Aorta (tissue), 5 donors: Measurements from ENCODE around the gene S100A2. TPM values are rescaled to one million over a fixed set of nuclear protein-coding genes. Genes with fewer than 3 reads are reported as not detected.

Source experiments
- ATAC-seq: fragments of 200-7000 bp; cut with Tn5 transposase; one replicate; pipeline ENCODE4 v1.9.1; 2022; ENCODE audit warnings: moderate library complexity; ENCODE audit not compliant: low FRiP score
- DNase-seq, 2 donors: peaks; one replicate each; pipeline ENCODE4 v3.0.0-alpha.2; 2020
- H3K27ac ChIP-seq, 2 donors: one replicate each; pipeline ENCODE4 v1.5.1; 2013; ENCODE audit warnings: low read length in 2 of 2, mild to moderate bottlenecking in 2 of 2, moderate library complexity in 2 of 2, control low read depth in 1 of 2, inconsistent platforms in 1 of 2, low read depth in 1 of 2
- H3K27me3 ChIP-seq, 2 donors: one replicate each; pipeline ENCODE4 v1.6.1; 2013; ENCODE audit warnings: control low read depth in 1 of 2, low read length in 1 of 2, mild to moderate bottlenecking in 1 of 2, moderate library complexity in 1 of 2; ENCODE audit not compliant: insufficient read depth in 2 of 2, control insufficient read depth in 1 of 2
- H3K36me3 ChIP-seq, 2 donors: one replicate each; pipeline ENCODE4 v1.6.1; 2013; ENCODE audit warnings: control low read depth in 1 of 2, low read length in 1 of 2, mild to moderate bottlenecking in 1 of 2; ENCODE audit not compliant: insufficient read depth in 2 of 2, control insufficient read depth in 1 of 2
- H3K4me1 ChIP-seq, 2 donors: one replicate each; pipeline ENCODE4 v1.6.1; 2013; ENCODE audit warnings: low read length in 2 of 2, control low read depth in 1 of 2, mild to moderate bottlenecking in 1 of 2, moderate library complexity in 1 of 2; ENCODE audit not compliant: insufficient read depth in 2 of 2, control insufficient read depth in 1 of 2
- H3K4me3 ChIP-seq, 2 donors: one replicate each; pipeline ENCODE4 v1.5.1; 2013; ENCODE audit warnings: low read length in 2 of 2, control low read depth in 1 of 2, mild to moderate bottlenecking in 1 of 2
- H3K9me3 ChIP-seq: one replicate; pipeline ENCODE4 v1.6.1; 2013; ENCODE audit warnings: mild to moderate bottlenecking, low read length; ENCODE audit not compliant: control insufficient read depth
- WGBS, 2 donors: extraction: QIAGEN DNeasy Blood & Tissue Kit; methylation state at CpG; one replicate each; pipeline ENCODE4 v1.1.7; 2013; 5-methylcytosine and 5-hydroxymethylcytosine counted together
- intact Hi-C, 2 donors: fragments of 100-400 bp; cut with DNase I; formaldehyde crosslinking; loops; one replicate each; pipeline versions ENCODE4 v1.14.2 to v1.15.0; 2022
- polyA plus RNA-seq, 2 donors: library from polyadenylated mRNA; stranded (reverse); fragments of 200-250 nt; gene quantifications; one replicate each; pipeline ENCODE4 v1.2.3, GENCODE V29; 2013
- total RNA-seq, 2 donors: library from RNA; stranded (reverse); fragmentation: NEBNext Ultra II Directional; extraction: Animal tissue kit (Norgen Biotek cat#: 25700); gene quantifications; one replicate each; pipeline ENCODE4 v1.2.1, GENCODE V29; 2021
- donor health status: healthy with polysubstance abuse.
- donor health status: Bipolar disorder and iron deficiency.
- donor health status: DM: no; HTN: no; CAD: no.
- donor health status: DM: no; HTN: no; CAD: no.
- donor health status: DM: yes; HTN: yes; CAD: no.

Gene S100A2
- total and polyA plus RNA-seq, 4 donors: 1.8 to 6.4 (median 2.0) TPM

DNA sequence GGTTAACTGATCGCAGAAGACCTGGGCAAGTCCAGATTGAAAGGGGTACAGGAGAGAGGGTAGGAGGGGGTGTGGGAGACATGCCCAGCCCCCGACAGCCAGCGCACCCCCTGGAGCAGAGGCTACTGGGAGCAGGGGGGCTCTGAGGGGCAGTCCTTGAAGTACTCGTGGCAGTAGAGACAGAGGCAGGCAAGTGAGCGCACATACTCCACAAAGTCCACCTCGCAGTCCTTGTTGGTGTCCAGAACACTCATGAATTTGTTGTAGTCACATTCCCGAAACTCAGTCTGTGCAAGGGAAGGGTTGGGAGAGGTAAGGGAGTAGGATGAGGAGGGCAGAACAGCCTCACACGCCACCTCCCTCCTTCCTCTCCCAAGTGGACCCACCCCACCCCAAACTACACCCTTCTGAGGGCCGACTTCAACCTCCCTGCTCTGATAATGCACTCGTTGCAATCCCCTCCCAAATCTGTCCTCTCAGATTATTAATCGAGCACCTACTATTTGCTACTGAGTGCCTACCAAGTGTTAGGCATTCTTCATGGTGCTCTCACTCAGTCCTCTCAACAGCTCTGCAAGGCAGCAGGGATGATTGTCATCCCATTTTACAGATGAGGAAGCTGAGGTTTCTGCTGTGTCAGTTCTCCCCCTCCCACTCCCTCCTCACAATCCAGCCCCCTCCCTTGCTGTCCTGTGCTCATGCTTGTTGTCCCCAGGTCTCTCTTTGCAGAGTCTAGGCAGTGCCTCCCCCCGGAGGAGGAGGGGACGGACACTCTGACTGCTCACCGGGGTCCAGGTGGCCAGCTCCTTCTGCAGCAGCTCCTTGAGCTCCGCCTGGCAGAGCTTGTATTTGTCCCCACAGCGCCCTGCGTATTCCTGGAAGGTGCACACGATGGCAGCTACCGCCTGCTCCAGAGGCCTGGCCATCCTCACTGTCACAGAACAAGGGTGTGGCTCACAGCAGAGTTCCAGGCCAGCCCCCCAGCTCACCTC, 17.8 kb downstream of the S100A2 start:
- Histone ChIP-seq H3K4me3 (no peak overlapping the region), H3K27ac (no peak overlapping the region), H3K27me3 (no peaks in the 10 kb centered on the region), H3K4me1 (no peaks in the 10 kb centered on the region), H3K9me3 (no peaks in the 10 kb centered on the region), H3K36me3 (peaks cover 0 to 4% of the 10 kb centered on the region in 2 donors)
- 71 to 79% methylated on average over 19 of the region's 19 CpGs for WGBS, 2 donors
- no peak for ATAC-seq
- peak in 1 of 2 donors; percentile 41 for DNase-seq
- intact Hi-C loops: loop anchor here in 1 of 2 donors (2.0 kb wide), 1 partner anchor 13 kb away; the partner anchor contains the start of gene S100A6

GRCh38 chr1:153546796-153547559, 18.7 kb downstream of the S100A2 start:
- Histone ChIP-seq H3K4me3 (no peak overlapping the region), H3K27ac (peak overlapping the region; percentile 11 to 14), H3K27me3 (no peaks in the 10 kb centered on the region), H3K9me3 (no peaks in the 10 kb centered on the region), H3K36me3 (peaks cover 0 to 4% of the 10 kb centered on the region in 2 donors), H3K4me1 (no peaks in the 10 kb centered on the region)
- DNase-seq: peak in 1 of 2 donors; percentile 41
- intact Hi-C loops: no loop called here
- WGBS, 2 donors: 52 to 53% methylated on average over 14 of the region's 14 CpGs
- ATAC-seq: no peak

DNA sequence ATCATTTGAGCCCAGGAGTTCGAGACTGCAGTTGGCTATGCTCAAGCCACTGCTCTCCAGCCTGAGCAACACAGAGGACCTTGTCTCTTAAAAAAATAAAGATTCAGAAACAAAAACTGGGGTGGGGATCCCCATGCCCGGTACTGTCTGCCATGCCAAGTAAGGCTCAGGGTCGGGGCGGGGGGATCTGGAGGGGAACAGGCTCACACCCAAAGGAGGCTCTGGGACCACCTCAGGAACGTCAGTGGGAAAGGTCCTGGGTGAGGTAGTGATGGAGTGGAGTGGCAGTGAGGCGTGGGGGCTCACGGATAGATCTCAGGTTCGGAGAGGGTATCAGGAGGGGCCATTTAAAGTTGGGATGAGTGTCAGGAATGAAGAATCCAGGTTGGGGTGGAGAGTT, 19.3 kb downstream of the S100A2 start:
- Histone ChIP-seq H3K9me3 (no peaks in the 10 kb centered on the region), H3K4me3 (no peak overlapping the region), H3K4me1 (no peaks in the 10 kb centered on the region), H3K27me3 (no peaks in the 10 kb centered on the region), H3K36me3 (peaks cover 0 to 4% of the 10 kb centered on the region in 2 donors), H3K27ac (peak overlapping the region; percentile 14 to 77)
- intact Hi-C loops: no loop called here
- DNase-seq: peak in 1 of 2 donors; percentile 36
- ATAC-seq: no peak
- 71 to 80% methylated on average over 8 of the region's 8 CpGs for WGBS, 2 donors

DNA sequence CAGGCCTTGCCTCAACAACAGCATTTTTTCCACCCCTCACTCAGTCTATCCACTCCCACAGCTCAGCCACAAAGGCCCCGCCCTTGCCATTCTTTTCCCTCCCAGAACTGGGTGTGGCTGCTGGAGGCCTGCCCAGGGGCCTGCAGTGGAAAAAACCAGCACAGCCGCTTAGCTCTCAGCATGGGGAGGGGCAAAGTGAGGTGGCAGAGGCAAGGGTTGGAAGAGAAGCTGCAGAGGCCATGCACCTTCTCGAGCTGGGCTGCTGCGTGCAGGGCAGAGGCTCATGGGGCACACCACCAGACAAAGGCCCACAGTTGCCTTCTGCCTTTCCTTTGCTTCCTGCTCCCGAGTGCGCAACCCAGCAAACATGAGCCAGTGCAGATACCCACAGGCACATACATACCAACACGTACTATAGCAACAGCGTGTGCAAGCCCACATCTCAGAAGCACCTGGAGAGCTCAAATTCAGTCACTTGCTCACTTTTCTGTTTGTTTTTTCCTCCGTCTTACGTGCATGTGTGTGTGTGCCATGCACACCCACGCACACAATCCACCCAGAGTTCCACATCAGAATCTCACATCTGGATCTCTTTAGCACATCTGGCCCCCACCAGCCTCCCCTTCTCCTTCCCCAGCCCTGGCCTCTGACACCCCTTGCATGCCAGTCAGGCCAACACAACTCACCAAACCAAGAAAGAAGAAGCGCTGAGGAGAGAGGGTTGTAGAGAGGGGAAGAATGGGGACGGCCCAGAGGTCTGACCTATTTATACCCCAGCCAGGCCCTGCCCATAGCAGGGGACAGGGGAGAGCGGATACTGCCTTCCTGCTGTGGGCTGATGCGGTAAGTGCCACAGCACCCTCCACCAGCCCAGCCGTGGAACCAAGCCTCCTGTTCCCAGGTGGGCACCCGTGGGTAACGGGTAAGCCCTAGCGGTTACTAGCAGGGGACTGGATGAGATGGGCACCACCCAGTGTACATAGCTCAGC, 20.3 kb downstream of the S100A2 start, which contains the start of gene S100A4:
Gene S100A4, minus strand, starts transcription at position 740 of the 989 bp plus-strand sequence. CDS start 1,012 bp downstream, outside the sequence.
- H3K4me1 ChIP-seq: no peaks in the 10 kb centered on the region
- DNase-seq (peak; percentile 97 to 98), ATAC-seq (peak; percentile 93)
- WGBS, 2 donors: 6 to 7% methylated on average over 19 of the region's 19 CpGs
- intact Hi-C loops: no loop called here
- peak within 1 kb of the TSS; percentile 14 to 77 for H3K27ac ChIP-seq
- H3K4me3 ChIP-seq: peak within 1 kb of the TSS; percentile 42 to 64
- no peaks in the 10 kb centered on the region for H3K27me3 ChIP-seq
- H3K36me3 ChIP-seq: peaks cover 0 to 4% of the 10 kb centered on the region in 2 donors
- H3K9me3 ChIP-seq: no peaks in the 10 kb centered on the region

DNA sequence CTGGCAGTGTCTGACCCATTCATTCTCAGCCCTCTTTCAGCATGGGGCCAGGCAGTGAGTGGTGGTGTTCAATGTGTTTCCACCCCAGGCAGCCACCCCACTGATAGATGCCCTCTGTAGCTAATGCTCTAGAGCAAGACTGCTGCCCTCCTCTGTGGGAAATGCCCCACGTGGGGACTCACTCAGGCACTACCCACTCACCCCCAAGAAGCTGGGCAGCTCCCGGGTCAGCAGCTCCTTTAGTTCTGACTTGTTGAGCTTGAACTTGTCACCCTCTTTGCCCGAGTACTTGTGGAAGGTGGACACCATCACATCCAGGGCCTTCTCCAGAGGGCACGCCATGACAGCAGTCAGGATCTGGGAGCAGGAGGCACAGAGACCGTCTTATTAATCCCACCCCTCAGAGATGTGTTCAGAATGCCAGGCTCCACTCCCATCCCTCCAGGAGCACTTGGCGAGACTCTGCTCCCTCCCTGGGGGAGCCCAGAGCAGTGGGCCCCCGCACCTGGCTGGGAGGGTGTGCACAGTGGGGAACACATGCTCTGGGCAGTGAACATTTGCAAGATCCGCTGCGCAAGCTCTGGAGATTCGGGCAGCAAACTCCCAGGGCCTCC, 21.1 kb downstream of the S100A2 start:
- Histone ChIP-seq H3K9me3 (no peaks in the 10 kb centered on the region), H3K27me3 (no peaks in the 10 kb centered on the region), H3K4me1 (no peaks in the 10 kb centered on the region), H3K4me3 (peak overlapping the region; percentile 42 to 64), H3K36me3 (peaks cover 0 to 4% of the 10 kb centered on the region in 2 donors), H3K27ac (peak overlapping the region; percentile 6 to 49)
- WGBS, 2 donors: 9 to 11% methylated on average over 10 of the region's 10 CpGs
- ATAC-seq: no peak
- DNase-seq: peak in 1 of 2 donors; percentile 46
- intact Hi-C loops: no loop called here

GRCh38 chr1:153543736-153544135, 21.9 kb downstream of the S100A2 start:
- H3K9me3 ChIP-seq: no peaks in the 10 kb centered on the region
- no peaks in the 10 kb centered on the region for H3K27me3 ChIP-seq
- WGBS, 2 donors: 63 to 71% methylated on average over 4 of the region's 4 CpGs
- DNase-seq (no peak), ATAC-seq (no peak)
- H3K36me3 ChIP-seq: peaks cover 0 to 4% of the 10 kb centered on the region in 2 donors
- intact Hi-C loops: no loop called here
- peak overlapping the region in 1 of 2 donors; percentile 14 for H3K27ac ChIP-seq
- no peak overlapping the region for H3K4me3 ChIP-seq
- no peaks in the 10 kb centered on the region for H3K4me1 ChIP-seq

DNA sequence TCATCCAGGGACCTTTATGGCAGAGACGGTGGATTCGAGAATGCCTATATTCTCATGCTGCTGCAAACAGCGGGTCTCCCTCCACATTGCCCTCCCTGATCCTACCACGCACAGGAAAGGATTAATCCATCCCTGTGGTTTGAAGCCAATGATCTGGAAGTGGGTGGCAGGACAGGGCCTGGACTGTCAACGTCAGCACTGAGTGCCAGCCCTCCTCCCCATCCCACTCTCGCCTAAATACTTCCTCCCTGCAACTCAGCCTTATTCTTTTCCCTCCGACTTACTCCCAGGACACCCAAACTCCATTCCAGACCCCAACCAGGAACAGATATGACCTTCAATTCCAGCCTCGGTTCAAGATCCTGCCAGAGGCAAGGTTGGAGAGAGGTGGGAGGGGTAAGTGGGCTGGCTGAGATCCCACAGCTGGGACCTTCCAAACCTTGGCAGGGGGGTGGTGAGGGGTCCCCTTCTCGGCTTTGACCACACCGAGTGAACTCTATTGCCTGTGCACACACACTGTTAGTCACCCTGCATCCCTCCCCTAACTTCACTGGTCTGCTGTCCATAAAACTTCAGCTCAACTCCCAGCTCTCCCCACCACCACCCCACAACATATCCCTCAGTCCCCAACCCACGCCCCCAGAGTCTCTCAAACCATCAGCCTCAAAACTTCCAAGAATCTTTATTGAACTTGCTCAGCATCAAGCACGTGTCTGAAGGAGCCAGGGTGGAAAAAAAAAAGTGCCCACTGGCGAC, 22.5 kb downstream of the S100A2 start:
- H3K36me3 ChIP-seq: peaks cover 0 to 4% of the 10 kb centered on the region in 2 donors
- 43 to 48% methylated on average over 13 of the region's 13 CpGs for WGBS, 2 donors
- no peaks in the 10 kb centered on the region for H3K4me1 ChIP-seq
- H3K27ac ChIP-seq: peak overlapping the region in 1 of 2 donors; percentile 14
- no peak overlapping the region for H3K4me3 ChIP-seq
- H3K27me3 ChIP-seq: no peaks in the 10 kb centered on the region
- peak in 1 of 2 donors; percentile 45 for DNase-seq
- intact Hi-C loops: no loop called here
- ATAC-seq: no peak
- H3K9me3 ChIP-seq: no peaks in the 10 kb centered on the region
